ENCODE data around the gene TNFRSF19.

Gene TNFRSF19

GRCh38 chr13:23586336-23586735 is 16.1 kb downstream of the TNFRSF19 start:
- Histone ChIP-seq H2BK5ac (ENCODE audit: low read length) (no peak overlapping the region), H3K9ac (ENCODE audit: low read depth, low read length, poor library complexity) (no peak overlapping the region), H4K91ac (ENCODE audit: low read depth, low read length, poor library complexity) (no peak overlapping the region), H3K9me3 (replicated peaks in 1 of 2; ENCODE audit: control insufficient read depth in 2 of 2, insufficient read depth in 1 of 2, low read depth in 1 of 2, low read length in 2 of 2) (no peaks in the 10 kb centered on the region), H3K18ac (ENCODE audit: low read length) (peak overlapping the region; percentile 5), H3K23ac (ENCODE audit: low read depth, low read length, poor library complexity) (no peak overlapping the region), H3K36me3 (replicated peaks in 1 of 2; ENCODE audit: control insufficient read depth in 2 of 2, insufficient read depth in 2 of 2, low read length in 2 of 2) (no peaks in the 10 kb centered on the region), H2BK120ac (ENCODE audit: low read depth, low read length) (no peak overlapping the region), H3K27me3 (ENCODE audit: control insufficient read depth in 3 of 3, insufficient read depth in 3 of 3, low read depth in 1 of 3, low read length in 3 of 3) (peaks cover 0 to 4% (median 0%) of the 10 kb centered on the region in 3 experiments), H2AFZ (ENCODE audit: low read length) (no peak overlapping the region), H3K27ac (replicated peaks; ENCODE audit: low read length) (no peak overlapping the region), H3K4me3 (ENCODE audit: low read length in 2 of 2) (no peak overlapping the region), H2BK12ac (ENCODE audit: low read length) (no peak overlapping the region), H2BK15ac (ENCODE audit: low read length) (no peak overlapping the region), H4K8ac (ENCODE audit: low read depth, low read length) (no peak overlapping the region), H3K4me1 (ENCODE audit: control insufficient read depth in 2 of 2, insufficient read depth in 1 of 2, low read depth in 1 of 2, low read length in 2 of 2) (peaks cover 0 to 1% of the 10 kb centered on the region in 2 donors), H3K4me2 (ENCODE audit: insufficient read depth, low read length, poor library complexity, severe bottlenecking) (no peak overlapping the region), H3K14ac (ENCODE audit: low read length) (no peak overlapping the region), H2AK5ac (ENCODE audit: low read depth, low read length) (no peak overlapping the region), H3K4ac (ENCODE audit: low read length) (no peak overlapping the region), H3K79me1 (ENCODE audit: low read depth, low read length) (no peaks in the 10 kb centered on the region)
- WGBS, 2 donors (ENCODE audit: extremely low coverage in 2 of 2, insufficient read length in 2 of 2, insufficient replicate concordance in 1 of 2): no CpG with 5 or more reads among the region's 6 CpGs
- no peak for DNase-seq (ENCODE audit: low spot score)

- Histone ChIP-seq H2BK15ac (ENCODE audit: low read length) (no peak overlapping the region), H3K4me2 (ENCODE audit: insufficient read depth, low read length, poor library complexity, severe bottlenecking) (no peak overlapping the region), H3K4ac (ENCODE audit: low read length) (no peak overlapping the region), H3K9ac (ENCODE audit: low read depth, low read length, poor library complexity) (no peak overlapping the region), H2BK5ac (ENCODE audit: low read length) (no peak overlapping the region), H2AFZ (ENCODE audit: low read length) (no peak overlapping the region), H3K18ac (ENCODE audit: low read length) (no peak overlapping the region), H3K14ac (ENCODE audit: low read length) (no peak overlapping the region), H4K91ac (ENCODE audit: low read depth, low read length, poor library complexity) (no peak overlapping the region), H2BK12ac (ENCODE audit: low read length) (no peak overlapping the region), H3K27me3 (ENCODE audit: control insufficient read depth in 3 of 3, insufficient read depth in 3 of 3, low read depth in 1 of 3, low read length in 3 of 3) (no peaks in the 10 kb centered on the region), H4K8ac (ENCODE audit: low read depth, low read length) (no peak overlapping the region), H3K27ac (replicated peaks; ENCODE audit: low read length) (no peak overlapping the region), H2BK120ac (ENCODE audit: low read depth, low read length) (no peak overlapping the region), H3K4me1 (ENCODE audit: control insufficient read depth in 2 of 2, insufficient read depth in 1 of 2, low read depth in 1 of 2, low read length in 2 of 2) (peaks cover 0 to 1% of the 10 kb centered on the region in 2 donors), H3K4me3 (ENCODE audit: low read length in 2 of 2) (no peak overlapping the region), H3K9me3 (replicated peaks in 1 of 2; ENCODE audit: control insufficient read depth in 2 of 2, insufficient read depth in 1 of 2, low read depth in 1 of 2, low read length in 2 of 2) (no peaks in the 10 kb centered on the region), H3K36me3 (replicated peaks in 1 of 2; ENCODE audit: control insufficient read depth in 2 of 2, insufficient read depth in 2 of 2, low read length in 2 of 2) (no peaks in the 10 kb centered on the region), H3K79me1 (ENCODE audit: low read depth, low read length) (no peaks in the 10 kb centered on the region), H3K23ac (ENCODE audit: low read depth, low read length, poor library complexity) (no peak overlapping the region), H2AK5ac (ENCODE audit: low read depth, low read length) (no peak overlapping the region)
- no peak for DNase-seq (ENCODE audit: low spot score)
- no CpG with 5 or more reads among the region's 7 CpGs for WGBS, 2 donors (ENCODE audit: extremely low coverage in 2 of 2, insufficient read length in 2 of 2, insufficient replicate concordance in 1 of 2)
Measured at GRCh38 chr13:23588666-23589065, 18.5 kb downstream of the TNFRSF19 start.

- Histone ChIP-seq H3K36me3 (replicated peaks in 1 of 2; ENCODE audit: control insufficient read depth in 2 of 2, insufficient read depth in 2 of 2, low read length in 2 of 2) (no peaks in the 10 kb centered on the region), H3K9ac (ENCODE audit: low read depth, low read length, poor library complexity) (no peak overlapping the region), H3K27ac (replicated peaks; ENCODE audit: low read length) (no peak overlapping the region), H3K9me3 (replicated peaks in 1 of 2; ENCODE audit: control insufficient read depth in 2 of 2, insufficient read depth in 1 of 2, low read depth in 1 of 2, low read length in 2 of 2) (no peaks in the 10 kb centered on the region), H2AK5ac (ENCODE audit: low read depth, low read length) (no peak overlapping the region), H4K91ac (ENCODE audit: low read depth, low read length, poor library complexity) (no peak overlapping the region), H3K27me3 (ENCODE audit: control insufficient read depth in 3 of 3, insufficient read depth in 3 of 3, low read depth in 1 of 3, low read length in 3 of 3) (no peaks in the 10 kb centered on the region), H3K4me3 (ENCODE audit: low read length in 2 of 2) (no peak overlapping the region), H3K4ac (ENCODE audit: low read length) (no peak overlapping the region), H3K4me1 (ENCODE audit: control insufficient read depth in 2 of 2, insufficient read depth in 1 of 2, low read depth in 1 of 2, low read length in 2 of 2) (no peaks in the 10 kb centered on the region), H3K23ac (ENCODE audit: low read depth, low read length, poor library complexity) (no peak overlapping the region), H3K18ac (ENCODE audit: low read length) (no peak overlapping the region), H2BK120ac (ENCODE audit: low read depth, low read length) (no peak overlapping the region), H2BK5ac (ENCODE audit: low read length) (no peak overlapping the region), H4K8ac (ENCODE audit: low read depth, low read length) (no peak overlapping the region), H3K14ac (ENCODE audit: low read length) (no peak overlapping the region), H2AFZ (ENCODE audit: low read length) (no peak overlapping the region), H2BK12ac (ENCODE audit: low read length) (no peak overlapping the region), H3K4me2 (ENCODE audit: insufficient read depth, low read length, poor library complexity, severe bottlenecking) (no peak overlapping the region), H2BK15ac (ENCODE audit: low read length) (no peak overlapping the region), H3K79me1 (ENCODE audit: low read depth, low read length) (no peaks in the 10 kb centered on the region)
- WGBS, 2 donors (ENCODE audit: extremely low coverage in 2 of 2, insufficient read length in 2 of 2, insufficient replicate concordance in 1 of 2): no CpG with 5 or more reads among the region's 5 CpGs
- no peak for DNase-seq (ENCODE audit: low spot score)
Measured at GRCh38 chr13:23592596-23592995, 22.4 kb downstream of the TNFRSF19 start.

GRCh38 chr13:23593148-23593547 is 22.9 kb downstream of the TNFRSF19 start:
- Histone ChIP-seq H3K9ac (ENCODE audit: low read depth, low read length, poor library complexity) (no peak overlapping the region), H3K18ac (ENCODE audit: low read length) (no peak overlapping the region), H3K9me3 (replicated peaks in 1 of 2; ENCODE audit: control insufficient read depth in 2 of 2, insufficient read depth in 1 of 2, low read depth in 1 of 2, low read length in 2 of 2) (no peaks in the 10 kb centered on the region), H3K23ac (ENCODE audit: low read depth, low read length, poor library complexity) (no peak overlapping the region), H4K91ac (ENCODE audit: low read depth, low read length, poor library complexity) (no peak overlapping the region), H2AK5ac (ENCODE audit: low read depth, low read length) (no peak overlapping the region), H3K14ac (ENCODE audit: low read length) (no peak overlapping the region), H3K27me3 (ENCODE audit: control insufficient read depth in 3 of 3, insufficient read depth in 3 of 3, low read depth in 1 of 3, low read length in 3 of 3) (no peaks in the 10 kb centered on the region), H2BK15ac (ENCODE audit: low read length) (no peak overlapping the region), H4K8ac (ENCODE audit: low read depth, low read length) (no peak overlapping the region), H3K36me3 (replicated peaks in 1 of 2; ENCODE audit: control insufficient read depth in 2 of 2, insufficient read depth in 2 of 2, low read length in 2 of 2) (no peaks in the 10 kb centered on the region), H3K4me1 (ENCODE audit: control insufficient read depth in 2 of 2, insufficient read depth in 1 of 2, low read depth in 1 of 2, low read length in 2 of 2) (no peaks in the 10 kb centered on the region), H3K79me1 (ENCODE audit: low read depth, low read length) (no peaks in the 10 kb centered on the region), H3K4me3 (ENCODE audit: low read length in 2 of 2) (no peak overlapping the region), H3K4ac (ENCODE audit: low read length) (no peak overlapping the region), H2AFZ (ENCODE audit: low read length) (no peak overlapping the region), H3K27ac (replicated peaks; ENCODE audit: low read length) (no peak overlapping the region), H2BK120ac (ENCODE audit: low read depth, low read length) (no peak overlapping the region), H2BK5ac (ENCODE audit: low read length) (no peak overlapping the region), H3K4me2 (ENCODE audit: insufficient read depth, low read length, poor library complexity, severe bottlenecking) (no peak overlapping the region), H2BK12ac (ENCODE audit: low read length) (no peak overlapping the region)
- DNase-seq (ENCODE audit: low spot score): no peak
- no CpG with 5 or more reads among the region's 2 CpGs for WGBS, 2 donors (ENCODE audit: extremely low coverage in 2 of 2, insufficient read length in 2 of 2, insufficient replicate concordance in 1 of 2)

All from neuronal stem cell (in vitro differentiated cells).